MM.1S (cell line): ENCODE measurements around the gene HLA-C.

Experiments
- DNase-seq: peaks from one replicate; pipeline ENCODE4 v3.0.0-alpha.2; 2015
- H2AFZ ChIP-seq: fragments of 300-600 bp; sonication (generic); 2 replicates; pipeline ENCODE4 v1.6.0; 2016; ENCODE audit warnings: antibody characterized with exemption, low read length
- H3F3A ChIP-seq: fragments of 300-600 bp; sonication (generic); 2 replicates; pipeline ENCODE4 v1.6.1; 2016; ENCODE audit warnings: mild to moderate bottlenecking, antibody characterized with exemption, low read length, moderate library complexity, mixed read lengths; ENCODE audit not compliant: insufficient read depth
- H3K27ac ChIP-seq: fragments of 300-600 bp; sonication (generic); 2 replicates; pipeline ENCODE4 v1.5.1; 2016; ENCODE audit warnings: mild to moderate bottlenecking, low read length
- H3K27me3 ChIP-seq: fragments of 300-600 bp; sonication (generic); replicated peaks from 2 replicates; pipeline ENCODE4 v1.6.0; 2016; ENCODE audit warnings: low read length; ENCODE audit not compliant: insufficient read depth
- H3K36me3 ChIP-seq: fragments of 300-600 bp; sonication (generic); replicated peaks from 2 replicates; pipeline ENCODE4 v1.6.1; 2016; ENCODE audit warnings: mild to moderate bottlenecking, low read length, mixed read lengths; ENCODE audit not compliant: insufficient read depth
- H3K4me1 ChIP-seq: fragments of 300-600 bp; sonication (generic); 2 replicates; pipeline ENCODE4 v1.6.1; 2016; ENCODE audit warnings: low read length, mixed read lengths
- H3K4me2 ChIP-seq: fragments of 300-600 bp; sonication (generic); 2 replicates; pipeline ENCODE4 v1.6.0; 2016; ENCODE audit warnings: low read depth, low read length
- H3K4me3 ChIP-seq: fragments of 300-600 bp; sonication (generic); 2 replicates; pipeline ENCODE4 v1.5.1; 2016; ENCODE audit warnings: low read length, mixed read lengths
- H3K79me2 ChIP-seq: fragments of 300-600 bp; sonication (generic); 2 replicates; pipeline ENCODE4 v1.6.1; 2016; ENCODE audit warnings: mixed run types, low read length, mixed read lengths
- H3K9ac ChIP-seq: fragments of 300-600 bp; sonication (generic); 2 replicates; pipeline ENCODE4 v1.6.1; 2016; ENCODE audit warnings: low read length, mixed read lengths
- H3K9me2 ChIP-seq: fragments of 300-600 bp; sonication (generic); replicated peaks from 2 replicates; pipeline ENCODE4 v1.6.1; 2016; ENCODE audit warnings: mild to moderate bottlenecking, low read length, mixed read lengths; ENCODE audit not compliant: insufficient read depth
- H3K9me3 ChIP-seq: fragments of 300-600 bp; sonication (generic); replicated peaks from 2 replicates; pipeline ENCODE4 v1.6.1; 2016; ENCODE audit warnings: mild to moderate bottlenecking, low read length, mixed read lengths; ENCODE audit not compliant: insufficient read depth
- H4K20me1 ChIP-seq: fragments of 300-600 bp; sonication (generic); 2 replicates; pipeline ENCODE4 v1.6.1; 2016; ENCODE audit warnings: mild to moderate bottlenecking, low read length, moderate library complexity, mixed read lengths; ENCODE audit not compliant: insufficient read depth
- EZH2 ChIP-seq: fragments of 300-600 bp; sonication (generic); optimal IDR thresholded peaks from 2 replicates; pipeline ENCODE3; 2017; ENCODE audit warnings: low read depth, mild to moderate bottlenecking, antibody characterized with exemption, low read length, mixed read lengths
- EZH2phosphoT487 ChIP-seq: fragments of 300-600 bp; sonication (generic); IDR thresholded peaks from 2 replicates; pipeline ENCODE4 v1.6.1; 2018; ENCODE audit warnings: antibody characterized with exemption, low read length
- TF ChIP-seq, protein P1 (sequence below): fragments of 300-600 bp; sonication (generic); IDR thresholded peaks from 2 replicates; pipeline ENCODE4 v1.5.1; 2016; ENCODE audit warnings: antibody characterized with exemption, low read length, mixed read lengths

HLA-C gene

GRCh38 chr6:31294056-31294455 lies 22.2 kb upstream of the HLA-C start:
- Histone ChIP-seq H2AFZ (no peak overlapping the region), H3K79me2 (no peaks in the 10 kb centered on the region), H3K9ac (no peak overlapping the region), H3K4me1 (0 out of 2 replicates have a peak, but pooled peaks cover 4% of the 10 kb centered on the region), H3K9me2 (no peaks in the 10 kb centered on the region), H3K4me3 (no peak overlapping the region), H4K20me1 (no peaks in the 10 kb centered on the region), H3K36me3 (no peaks in the 10 kb centered on the region), H3K27ac (no peak overlapping the region), H3K4me2 (no peak overlapping the region), H3F3A (no peaks in the 10 kb centered on the region), H3K27me3 (no peaks in the 10 kb centered on the region), H3K9me3 (no peaks in the 10 kb centered on the region)
- DNase-seq = no peak
- TF ChIP-seq EZH2phosphoT487 (no peak), EZH2 (no peak)
- TF ChIP-seq, protein P1, sequence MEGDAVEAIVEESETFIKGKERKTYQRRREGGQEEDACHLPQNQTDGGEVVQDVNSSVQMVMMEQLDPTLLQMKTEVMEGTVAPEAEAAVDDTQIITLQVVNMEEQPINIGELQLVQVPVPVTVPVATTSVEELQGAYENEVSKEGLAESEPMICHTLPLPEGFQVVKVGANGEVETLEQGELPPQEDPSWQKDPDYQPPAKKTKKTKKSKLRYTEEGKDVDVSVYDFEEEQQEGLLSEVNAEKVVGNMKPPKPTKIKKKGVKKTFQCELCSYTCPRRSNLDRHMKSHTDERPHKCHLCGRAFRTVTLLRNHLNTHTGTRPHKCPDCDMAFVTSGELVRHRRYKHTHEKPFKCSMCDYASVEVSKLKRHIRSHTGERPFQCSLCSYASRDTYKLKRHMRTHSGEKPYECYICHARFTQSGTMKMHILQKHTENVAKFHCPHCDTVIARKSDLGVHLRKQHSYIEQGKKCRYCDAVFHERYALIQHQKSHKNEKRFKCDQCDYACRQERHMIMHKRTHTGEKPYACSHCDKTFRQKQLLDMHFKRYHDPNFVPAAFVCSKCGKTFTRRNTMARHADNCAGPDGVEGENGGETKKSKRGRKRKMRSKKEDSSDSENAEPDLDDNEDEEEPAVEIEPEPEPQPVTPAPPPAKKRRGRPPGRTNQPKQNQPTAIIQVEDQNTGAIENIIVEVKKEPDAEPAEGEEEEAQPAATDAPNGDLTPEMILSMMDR = no peak

DNA sequence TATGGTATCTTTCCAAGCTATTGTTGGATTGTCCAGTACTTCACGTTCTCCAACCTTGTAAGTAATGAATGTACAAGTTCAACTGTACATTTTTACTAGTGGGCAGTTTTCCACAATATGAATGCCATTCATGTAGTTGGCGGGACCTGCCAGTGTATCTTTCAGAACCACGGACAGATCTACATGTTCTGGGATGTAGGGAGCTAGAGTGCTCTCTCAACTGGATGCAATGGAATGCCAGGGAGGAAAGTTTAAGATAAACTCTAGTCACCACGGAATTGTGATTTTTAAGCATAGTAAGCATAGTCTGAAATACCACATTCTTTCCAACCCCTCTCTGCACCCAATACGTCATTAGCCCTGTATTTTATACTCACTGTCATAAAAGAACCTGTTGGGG lies 21.5 kb upstream of the HLA-C start:
- Histone ChIP-seq H4K20me1 (no peaks in the 10 kb centered on the region), H3K4me1 (0 out of 2 replicates have a peak, but pooled peaks cover 4% of the 10 kb centered on the region), H3F3A (no peaks in the 10 kb centered on the region), H3K9me3 (no peaks in the 10 kb centered on the region), H3K4me3 (no peak overlapping the region), H3K9me2 (no peaks in the 10 kb centered on the region), H2AFZ (no peak overlapping the region), H3K27me3 (no peaks in the 10 kb centered on the region), H3K36me3 (no peaks in the 10 kb centered on the region), H3K79me2 (no peaks in the 10 kb centered on the region), H3K4me2 (no peak overlapping the region), H3K27ac (no peak overlapping the region), H3K9ac (no peak overlapping the region)
- DNase-seq = no peak
- TF ChIP-seq, protein P1 = no peak
- TF ChIP-seq EZH2 = no peak
- TF ChIP-seq EZH2phosphoT487 = no peak

DNA sequence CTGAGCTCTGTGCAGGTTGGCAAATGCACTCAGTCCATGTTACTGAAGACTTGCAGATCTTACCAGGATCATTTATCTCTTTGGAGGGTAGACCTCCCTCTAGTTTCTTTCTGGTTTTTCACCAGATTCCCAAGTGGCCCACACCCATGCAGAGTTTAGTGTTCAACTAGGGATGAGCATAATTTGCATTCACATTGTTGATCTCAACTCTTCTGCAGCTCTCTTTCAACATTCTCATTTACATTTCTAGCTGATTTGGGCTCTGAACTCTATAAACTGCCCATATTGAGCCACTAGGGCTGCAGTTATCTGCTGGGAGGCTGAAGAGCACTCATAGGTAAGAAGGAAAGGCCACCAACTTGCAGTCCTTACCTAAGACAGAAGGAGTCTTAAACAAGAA lies 17.9 kb upstream of the HLA-C start:
- H3K27me3 ChIP-seq = no peaks in the 10 kb centered on the region
- H3K4me2 ChIP-seq = peak overlapping the region; percentile 14; the same call in 1 of the 2 replicates
- H3F3A ChIP-seq = no peaks in the 10 kb centered on the region
- no peak for DNase-seq
- no peaks in the 10 kb centered on the region for H3K9me3 ChIP-seq
- H3K36me3 ChIP-seq = no peaks in the 10 kb centered on the region
- H2AFZ ChIP-seq = no peak overlapping the region
- H3K79me2 ChIP-seq = no peaks in the 10 kb centered on the region
- H3K9ac ChIP-seq = no peak overlapping the region
- no peaks in the 10 kb centered on the region for H4K20me1 ChIP-seq
- H3K4me3 ChIP-seq = no peak overlapping the region
- no peaks in the 10 kb centered on the region for H3K9me2 ChIP-seq
- TF ChIP-seq EZH2phosphoT487 = no peak
- TF ChIP-seq EZH2 = no peak
- TF ChIP-seq, protein P1 = no peak
- no peak overlapping the region for H3K27ac ChIP-seq
- H3K4me1 ChIP-seq = 0 out of 2 replicates have a peak, but pooled peaks cover 4% of the 10 kb centered on the region
